IPS-NIHi7 (cell line): ENCODE results near the gene PLA2G5.
"Not testable (repeated sequence)": the region's sequence is repeated elsewhere in the genome, so short reads cannot be mapped to it uniquely, and the experiment has no call there.

Source experiments
- DNase-seq: peaks from one replicate; pipeline ENCODE4 v3.0.0; 2012; ENCODE audit warnings: mixed read lengths; ENCODE audit errors: extremely low spot score

PLA2G5 gene

GRCh38 chr1:20117236-20117635 lies 47.2 kb downstream of the PLA2G5 start:
- no peak for DNase-seq

DNA sequence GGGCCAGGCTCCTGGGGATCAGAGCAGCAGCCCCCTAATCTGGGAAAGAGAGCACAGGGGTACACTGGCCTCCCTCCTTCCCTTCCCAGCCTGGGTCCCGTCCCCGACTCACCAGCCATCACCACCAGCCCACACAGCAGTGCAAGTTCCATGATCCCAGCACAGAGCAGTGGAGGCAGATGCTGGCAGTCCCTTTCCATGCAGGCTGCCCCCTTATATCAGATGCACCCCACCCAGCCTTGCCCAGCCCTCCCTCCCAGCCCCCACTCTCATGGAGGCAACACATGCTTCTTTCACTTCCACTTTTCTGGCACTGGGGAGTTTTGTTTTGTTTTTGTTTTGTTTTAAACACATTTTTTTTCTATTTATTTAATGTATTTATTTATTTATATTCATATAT lies 49.4 kb downstream of the PLA2G5 start, which contains the start of gene PLA2G2D:
PLA2G2D (minus strand) TSS at position 190 of the 400 bp plus-strand sequence; CDS start at position 152, 38 bp downstream.
- DNase-seq, result no peak

DNA sequence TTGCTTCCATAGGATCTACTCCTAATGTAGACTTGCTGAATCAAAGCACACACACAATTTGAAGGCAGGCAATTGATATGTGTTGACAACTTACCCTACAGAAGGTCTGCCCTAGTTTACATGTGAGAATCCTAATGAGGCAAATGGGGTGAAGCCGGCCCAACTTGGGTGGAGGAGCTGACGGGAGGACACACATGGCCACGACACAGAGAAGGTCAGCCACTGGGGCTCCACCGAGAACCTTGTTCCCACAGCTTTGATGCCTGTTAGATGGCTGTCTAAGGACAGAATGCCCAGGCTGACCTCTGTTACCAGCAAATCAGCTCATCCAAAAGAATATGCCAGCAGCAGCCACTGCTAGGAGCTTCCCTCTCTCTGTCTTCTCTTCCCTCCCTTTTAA lies 50.8 kb downstream of the PLA2G5 start:
- no peak for DNase-seq

GRCh38 chr1:20123722-20124455 lies 53.9 kb downstream of the PLA2G5 start:
- DNase-seq, result no peak

DNA sequence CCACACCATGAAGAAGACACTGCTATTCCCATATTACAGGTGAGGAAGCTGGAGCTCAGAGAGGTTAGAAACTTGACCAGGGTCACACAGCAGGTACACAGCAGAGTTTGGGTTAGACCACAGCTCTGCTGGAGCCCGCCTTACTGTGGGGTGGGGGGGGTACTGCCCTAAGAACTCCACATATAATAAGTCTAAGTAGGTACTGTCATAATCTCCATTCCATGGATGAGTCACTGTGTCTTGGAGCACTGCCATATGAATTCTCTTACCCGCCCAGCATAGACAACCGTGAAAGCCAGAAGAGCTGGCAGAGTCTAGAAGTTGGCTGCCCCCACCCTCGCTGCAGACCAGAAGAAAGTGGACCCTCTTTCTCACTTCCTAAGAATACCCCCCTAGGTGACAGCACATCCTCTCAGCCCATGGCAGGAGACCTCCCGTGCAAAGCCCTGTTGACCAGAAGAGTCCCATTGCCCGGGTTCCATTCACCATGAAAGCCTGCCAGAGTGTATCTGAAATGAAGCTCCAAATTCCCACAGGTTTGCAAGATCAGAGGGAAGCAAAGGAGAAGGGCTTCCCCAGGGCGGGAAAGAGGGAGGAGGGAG lies 54.6 kb downstream of the PLA2G5 start:
- no peak for DNase-seq

GRCh38 chr1:20125100-20125499 lies 55.1 kb downstream of the PLA2G5 start:
- DNase-seq, result no peak

DNA sequence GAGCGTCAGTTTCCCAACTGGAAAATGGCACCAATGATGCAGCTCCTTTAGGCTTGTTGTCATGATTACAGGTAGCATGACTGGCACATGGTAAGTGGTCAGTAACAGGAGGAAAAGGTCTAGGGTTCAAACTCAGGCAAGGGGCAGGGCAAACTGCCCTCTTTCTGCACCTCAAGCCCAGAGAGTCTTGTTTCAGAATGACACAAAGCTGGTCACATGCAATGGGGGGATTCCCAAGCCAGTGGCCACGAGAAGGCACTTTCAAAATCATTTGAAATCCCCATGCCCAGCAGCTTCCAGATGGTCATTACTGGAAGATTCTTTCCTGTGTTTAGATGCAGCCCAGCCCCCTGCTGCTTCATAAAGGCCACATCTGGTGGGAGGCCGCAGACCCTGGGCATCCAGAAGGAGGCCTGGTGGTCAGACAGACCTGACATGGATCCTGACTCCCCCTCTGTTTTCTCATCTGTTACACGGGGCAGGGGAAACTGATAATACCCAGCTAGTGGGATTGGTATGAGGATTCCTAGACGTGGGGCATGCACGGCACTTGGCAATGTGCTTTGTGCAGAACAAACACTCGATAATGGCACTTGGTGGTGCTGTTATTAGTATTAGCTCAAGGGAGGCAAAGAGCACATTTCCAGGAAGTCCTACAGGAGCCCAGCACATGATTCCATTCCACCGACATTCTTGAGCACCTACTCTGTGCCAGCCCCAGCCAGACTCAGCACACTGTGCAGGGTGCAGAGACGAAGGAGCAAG lies 56.2 kb downstream of the PLA2G5 start:
- no peak for DNase-seq

- no peak for DNase-seq
Observed at GRCh38 chr1:20126806-20127440, 56.9 kb downstream of the PLA2G5 start.

DNA sequence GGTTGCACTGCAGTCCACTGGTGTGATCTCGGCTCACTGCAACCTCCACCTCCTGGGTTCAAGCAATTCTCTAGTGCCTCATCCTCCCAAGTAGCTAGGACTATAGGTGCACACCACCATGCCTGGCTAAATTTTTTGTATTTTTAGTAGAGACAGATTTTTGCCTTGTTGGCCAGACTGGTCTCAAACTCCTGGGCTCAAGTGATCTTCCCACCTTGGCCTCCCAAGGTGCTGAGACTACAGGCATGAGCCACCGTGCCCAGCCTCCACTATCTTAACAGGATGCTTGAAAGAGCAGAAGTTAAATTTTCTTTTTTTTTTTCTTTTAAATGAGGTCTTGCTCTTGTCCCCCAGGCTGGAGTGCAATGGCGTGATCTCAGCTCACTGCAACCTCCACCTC lies 60.5 kb downstream of the PLA2G5 start:
- DNase-seq, result not testable (repeated sequence)

- DNase-seq, result no peak
Observed at GRCh38 chr1:20134995-20135394, 65.0 kb downstream of the PLA2G5 start.

DNA sequence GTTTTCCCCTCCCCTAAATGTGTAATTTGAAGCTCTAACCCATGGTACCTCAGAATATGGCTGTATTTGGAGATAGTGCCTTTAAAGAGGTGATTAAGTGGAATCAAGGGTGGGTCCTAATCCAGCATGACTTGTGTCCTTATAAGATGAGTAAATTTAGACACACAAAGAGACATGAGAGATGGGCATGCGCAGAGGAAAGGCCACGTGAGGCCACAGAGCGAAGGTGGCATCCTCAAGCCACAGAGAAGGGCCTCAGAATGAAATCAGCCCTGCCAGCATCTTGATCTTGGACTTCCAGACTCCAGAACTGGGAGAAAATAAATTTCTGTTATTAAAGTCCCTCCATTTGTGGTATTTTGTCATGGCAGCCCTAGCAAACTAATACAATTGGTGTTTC lies 66.3 kb downstream of the PLA2G5 start:
- DNase-seq, result no peak

DNA sequence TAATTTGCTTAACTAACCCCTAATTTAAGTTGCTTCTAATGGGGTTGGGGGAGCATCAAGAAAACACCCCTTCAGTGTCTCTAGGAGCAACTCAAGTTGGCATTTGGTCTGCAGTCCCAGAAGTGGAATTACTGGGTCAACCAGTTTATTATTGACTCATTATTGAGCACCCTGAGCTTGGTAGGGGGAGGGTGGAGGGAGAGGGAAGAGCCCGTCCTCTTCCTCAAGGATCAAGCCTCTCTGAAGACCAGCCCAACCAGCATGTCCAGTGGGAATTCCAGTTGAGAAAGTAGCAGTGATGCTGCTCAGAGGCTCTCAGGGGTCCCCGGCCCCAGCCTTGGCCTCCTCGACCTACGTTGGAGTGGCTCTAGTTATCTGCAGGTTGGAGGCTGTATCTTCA lies 67.1 kb downstream of the PLA2G5 start:
- peak; percentile 7 for DNase-seq

DNA sequence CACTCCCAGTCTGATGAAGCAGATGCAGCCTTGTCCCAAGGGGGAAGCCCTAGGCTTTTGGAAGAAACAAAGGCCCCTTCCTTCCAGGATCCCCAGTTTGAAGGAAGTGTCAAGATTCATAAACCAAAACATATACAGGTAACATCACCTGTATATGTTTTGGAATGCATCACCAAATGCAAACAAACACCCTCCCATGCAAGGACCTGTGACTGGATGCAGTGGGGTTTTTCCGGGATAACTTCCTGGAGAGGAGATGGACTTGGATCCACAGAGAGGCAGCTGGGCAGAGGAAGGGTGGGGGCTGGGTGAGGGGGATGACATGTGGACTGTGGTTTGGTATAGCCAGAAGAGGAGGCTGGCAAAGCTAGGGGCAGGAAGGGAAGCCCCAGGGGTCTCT lies 67.6 kb downstream of the PLA2G5 start:
- peak; percentile 7 for DNase-seq

GRCh38 chr1:20138346-20138745 lies 68.4 kb downstream of the PLA2G5 start:
- DNase-seq, result peak; percentile 7

GRCh38 chr1:20138961-20139550 lies 69.1 kb downstream of the PLA2G5 start, which contains the start of gene PLA2G2F:
PLA2G2F (plus strand) TSS chr1:20139323; CDS start chr1:20139428, 105 bp downstream.
- DNase-seq, result peak; percentile 9

DNA sequence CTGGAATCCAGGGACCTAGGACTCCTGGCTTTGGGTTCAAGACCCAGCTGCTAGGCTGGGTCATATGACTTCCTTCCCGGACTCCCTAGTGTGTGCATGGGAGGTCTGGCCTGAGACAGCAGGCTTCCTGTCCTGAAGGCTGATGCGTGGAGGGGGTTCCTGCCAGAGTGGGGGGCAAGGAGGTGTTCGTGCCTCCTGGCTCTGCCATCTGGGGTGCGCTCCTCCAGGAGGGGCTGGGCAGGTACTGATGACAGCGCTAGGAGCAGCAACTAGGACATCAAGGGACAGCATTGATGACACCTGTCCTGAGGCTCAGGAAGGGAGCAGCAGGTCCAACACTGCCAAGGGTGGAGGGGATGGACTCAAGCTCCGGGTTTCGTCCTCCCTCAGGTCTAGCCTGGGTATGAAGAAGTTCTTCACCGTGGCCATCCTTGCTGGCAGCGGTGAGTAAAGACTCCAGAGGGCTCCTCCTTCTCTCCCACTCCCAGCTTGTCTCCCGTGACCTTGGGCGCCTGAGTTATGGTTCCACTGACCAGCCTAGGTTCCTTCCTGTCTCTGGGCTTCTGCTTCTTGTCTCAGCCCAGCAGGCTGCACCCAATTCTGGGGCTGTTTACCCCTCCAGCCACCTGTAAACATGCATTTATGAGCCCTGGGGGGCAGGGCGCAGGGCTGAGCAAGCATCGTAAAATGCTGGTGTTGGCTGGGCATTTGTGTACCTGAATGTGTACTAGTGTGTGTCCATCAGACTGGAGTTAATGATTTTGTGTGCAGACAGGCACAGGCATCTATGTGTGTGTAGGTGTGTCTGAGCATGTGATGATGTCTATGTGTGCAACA lies 70.0 kb downstream of the PLA2G5 start:
- no peak for DNase-seq

DNA sequence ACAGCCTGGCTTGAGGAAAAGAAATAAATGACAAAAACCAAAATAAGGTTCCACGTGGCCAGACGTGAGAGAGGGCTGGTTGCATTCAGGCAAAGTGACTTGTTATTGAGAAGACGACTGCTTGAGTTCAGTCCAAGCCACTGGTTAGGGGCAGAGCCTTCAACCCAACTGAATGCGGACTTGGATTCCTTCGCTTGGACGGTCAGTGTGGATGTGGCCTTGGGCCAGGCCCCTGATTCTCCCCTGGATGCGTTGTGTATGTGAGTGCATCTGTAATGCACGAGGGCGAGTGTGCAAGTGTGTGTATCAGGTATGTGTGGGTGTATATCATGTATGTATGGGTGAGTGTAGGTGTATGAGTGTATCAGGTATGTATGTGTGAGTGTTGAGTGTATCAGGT lies 71.0 kb downstream of the PLA2G5 start:
- DNase-seq, result no peak

- DNase-seq, result no peak
Observed at GRCh38 chr1:20141466-20141865, 71.5 kb downstream of the PLA2G5 start.
